Measurements from ENCODE around the gene CACNA1A. TPM values are rescaled to one million over a fixed set of nuclear protein-coding genes. Genes with fewer than 3 reads are reported as not detected.

Gene CACNA1A
- total and polyA plus RNA-seq, 2 of the 13 experiments (the other 11 are each of a cell fraction or from before 2014, with no cell fraction given), result not detected

GRCh38 chr19:13425151-13425550 is 81.1 kb downstream of the CACNA1A start:
- in situ Hi-C loops (cut with HindIII; ENCODE audit: extremely low pct_ligation_motif_present, low pct_unique_long_range_greater_than_20kb), result no loop called here

More at GRCh38 chr19:13425151-13425550, 81.1 kb downstream of the CACNA1A start:
- FAIRE-seq, result no peak
- no peak overlapping the region for H3K4me2 ChIP-seq (ENCODE audit: low read depth, low read length)
- H3K9ac ChIP-seq (ENCODE audit: insufficient read depth, low read depth, low read length), result no peak overlapping the region
- ATAC-seq, result no peak
- CTCF ChIA-PET (ENCODE audit: low intra/inter-chr PET ratio, low total read pairs), result no interaction called here
- no peaks in the 10 kb centered on the region for H3K27me3 ChIP-seq (ENCODE audit: control insufficient read depth in 1 of 2, insufficient read depth in 2 of 2, low read length in 2 of 2)
- BruUV-seq (replicated peaks), result no TSS peak
- no peak for DNase-seq (ENCODE audit: low spot score)
- intact Hi-C loops (cut with micrococcal nuclease; ENCODE audit: unreplicated experiment), result no loop called here
- H3K4me3 ChIP-seq (replicated peaks in 1 of 3; ENCODE audit: insufficient read depth in 1 of 3, low read depth in 2 of 3, low read length in 3 of 3), result no peak overlapping the region
- no peak overlapping the region for H2AFZ ChIP-seq (ENCODE audit: low read length)
- no peaks in the 10 kb centered on the region for H3K4me1 ChIP-seq (ENCODE audit: insufficient read depth, low read length)
- TF ChIP-seq JUNB (CRISPR knock-in tag; IDR thresholded peaks at IDR 0.05; ENCODE audit: borderline replicate concordance), result no peak
- no peak for TF ChIP-seq ZSCAN9 (CRISPR knock-in tag; IDR thresholded peaks at IDR 0.05; ENCODE audit: borderline replicate concordance)
- no peak for TF ChIP-seq ZEB1 (IDR thresholded peaks at IDR 0.05; ENCODE audit: insufficient replicate concordance, low read depth)
- no peak for TF ChIP-seq POLR2A (IDR thresholded peaks at IDR 0.05; ENCODE audit: insufficient read depth in 1 of 2, low read depth in 2 of 2, low read length in 2 of 2)
- TF ChIP-seq, protein P1, sequence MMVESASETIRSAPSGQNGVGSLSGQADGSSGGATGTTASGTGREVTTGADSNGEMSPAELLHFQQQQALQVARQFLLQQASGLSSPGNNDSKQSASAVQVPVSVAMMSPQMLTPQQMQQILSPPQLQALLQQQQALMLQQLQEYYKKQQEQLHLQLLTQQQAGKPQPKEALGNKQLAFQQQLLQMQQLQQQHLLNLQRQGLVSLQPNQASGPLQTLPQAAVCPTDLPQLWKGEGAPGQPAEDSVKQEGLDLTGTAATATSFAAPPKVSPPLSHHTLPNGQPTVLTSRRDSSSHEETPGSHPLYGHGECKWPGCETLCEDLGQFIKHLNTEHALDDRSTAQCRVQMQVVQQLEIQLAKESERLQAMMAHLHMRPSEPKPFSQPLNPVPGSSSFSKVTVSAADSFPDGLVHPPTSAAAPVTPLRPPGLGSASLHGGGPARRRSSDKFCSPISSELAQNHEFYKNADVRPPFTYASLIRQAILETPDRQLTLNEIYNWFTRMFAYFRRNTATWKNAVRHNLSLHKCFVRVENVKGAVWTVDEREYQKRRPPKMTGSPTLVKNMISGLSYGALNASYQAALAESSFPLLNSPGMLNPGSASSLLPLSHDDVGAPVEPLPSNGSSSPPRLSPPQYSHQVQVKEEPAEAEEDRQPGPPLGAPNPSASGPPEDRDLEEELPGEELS (CRISPR knock-in tag; IDR thresholded peaks at IDR 0.05), result no peak
- TF ChIP-seq SIX1 (CRISPR knock-in tag; IDR thresholded peaks at IDR 0.05; ENCODE audit: borderline replicate concordance), result no peak
- TF ChIP-seq ZNF24 (IDR thresholded peaks at IDR 0.05), result no peak
- TF ChIP-seq CBFB (CRISPR knock-in tag; IDR thresholded peaks at IDR 0.05), result no peak
- TF ChIP-seq ZNF225 (CRISPR knock-in tag; IDR thresholded peaks at IDR 0.05), result no peak
- no peak for TF ChIP-seq SMARCC2 (IDR thresholded peaks at IDR 0.05)
- TF ChIP-seq ZNF766 (CRISPR knock-in tag; IDR thresholded peaks at IDR 0.05; ENCODE audit: borderline replicate concordance), result no peak
- no peak for TF ChIP-seq ZNF17 (CRISPR knock-in tag; IDR thresholded peaks at IDR 0.05)
- TF ChIP-seq ZNF33B (CRISPR knock-in tag; IDR thresholded peaks at IDR 0.05), result no peak
- TF ChIP-seq, protein P2, sequence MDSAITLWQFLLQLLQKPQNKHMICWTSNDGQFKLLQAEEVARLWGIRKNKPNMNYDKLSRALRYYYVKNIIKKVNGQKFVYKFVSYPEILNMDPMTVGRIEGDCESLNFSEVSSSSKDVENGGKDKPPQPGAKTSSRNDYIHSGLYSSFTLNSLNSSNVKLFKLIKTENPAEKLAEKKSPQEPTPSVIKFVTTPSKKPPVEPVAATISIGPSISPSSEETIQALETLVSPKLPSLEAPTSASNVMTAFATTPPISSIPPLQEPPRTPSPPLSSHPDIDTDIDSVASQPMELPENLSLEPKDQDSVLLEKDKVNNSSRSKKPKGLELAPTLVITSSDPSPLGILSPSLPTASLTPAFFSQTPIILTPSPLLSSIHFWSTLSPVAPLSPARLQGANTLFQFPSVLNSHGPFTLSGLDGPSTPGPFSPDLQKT (CRISPR knock-in tag; IDR thresholded peaks at IDR 0.05; ENCODE audit: borderline replicate concordance), result no peak
- TF ChIP-seq, protein P3, sequence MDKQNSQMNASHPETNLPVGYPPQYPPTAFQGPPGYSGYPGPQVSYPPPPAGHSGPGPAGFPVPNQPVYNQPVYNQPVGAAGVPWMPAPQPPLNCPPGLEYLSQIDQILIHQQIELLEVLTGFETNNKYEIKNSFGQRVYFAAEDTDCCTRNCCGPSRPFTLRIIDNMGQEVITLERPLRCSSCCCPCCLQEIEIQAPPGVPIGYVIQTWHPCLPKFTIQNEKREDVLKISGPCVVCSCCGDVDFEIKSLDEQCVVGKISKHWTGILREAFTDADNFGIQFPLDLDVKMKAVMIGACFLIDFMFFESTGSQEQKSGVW (CRISPR knock-in tag; IDR thresholded peaks at IDR 0.05; ENCODE audit: borderline replicate concordance), result no peak
- TF ChIP-seq KLF9 (CRISPR knock-in tag; IDR thresholded peaks at IDR 0.05; ENCODE audit: low read depth), result no peak
- POLR2A ChIA-PET, result no interaction called here
- WGBS (ENCODE audit: low lambda C conversion rate), result 33% methylated on average over 3 of the region's 3 CpGs
- 0 out of 2 replicates have a peak, but pooled peaks cover 2% of the 10 kb centered on the region for H4K20me1 ChIP-seq (ENCODE audit: insufficient read depth, low read length)
- H3K36me3 ChIP-seq (replicated peaks in 1 of 2; ENCODE audit: control insufficient read depth in 1 of 2, insufficient read depth in 2 of 2, low read length in 2 of 2), result no peaks in the 10 kb centered on the region
- H3K9me3 ChIP-seq (ENCODE audit: low read length), result no peaks in the 10 kb centered on the region
- no peak overlapping the region for H3K27ac ChIP-seq (ENCODE audit: extremely low read length, insufficient read depth, low read length)
- H3K79me2 ChIP-seq (ENCODE audit: insufficient read depth, low read length), result no peaks in the 10 kb centered on the region

Data from HepG2 (cell line).